Naive thymus-derived CD4-positive, alpha-beta T cell (primary cell): ENCODE results near the gene LBHD2. TPM values are rescaled to one million over a fixed set of nuclear protein-coding genes. Genes with fewer than 3 reads are reported as not detected.

ENCODE experiments used
- ATAC-seq: fragments of 150-1000 bp; cut with Tn5 transposase; 2 replicates; pipeline ENCODE4 v1.10.0; 2021; ENCODE audit warnings: mild to moderate bottlenecking, moderate library complexity
- CTCF ChIA-PET: fragments of 350-600 bp; sonication (Branson Sonifier 250); formaldehyde crosslinking; loops from one replicate; lab custom pipeline; 2021; ENCODE audit warnings: antibody characterized with exemption; lab: Charles Lee
- POLR2A ChIA-PET: fragments of 350-600 bp; sonication (Branson Sonifier 250); formaldehyde crosslinking; loops from one replicate; lab custom pipeline; 2021; ENCODE audit warnings: antibody characterized with exemption, inconsistent platforms; lab: Charles Lee
- DNase-seq, 9 donors: peaks; one replicate each; pipeline versions ENCODE4 v3.0.0 to v3.0.0-alpha.2; 2020 to 2022; ENCODE audit warnings: mixed read lengths in 1 of 9
- H3K27ac ChIP-seq: one replicate; pipeline ENCODE4 v1.7.0; 2013; ENCODE audit warnings: mild to moderate bottlenecking, low read depth, low read length, moderate library complexity
- H3K27me3 ChIP-seq, 2 donors: one replicate each; pipeline ENCODE4 v1.7.0; 2013; ENCODE audit warnings: low read length in 2 of 2, mild to moderate bottlenecking in 2 of 2, moderate library complexity in 2 of 2; ENCODE audit not compliant: control insufficient read depth in 2 of 2, insufficient read depth in 2 of 2
- H3K36me3 ChIP-seq, 3 experiments: 1 replicate in 2 of 3; 2 replicates in 1 of 3; pipeline ENCODE4 v1.7.0; 2013; ENCODE audit warnings: low read length in 3 of 3, mild to moderate bottlenecking in 3 of 3, moderate library complexity in 1 of 3; ENCODE audit not compliant: insufficient read depth in 3 of 3, control insufficient read depth in 2 of 3
- H3K4me1 ChIP-seq, 2 donors: one replicate each; pipeline ENCODE4 v1.7.0; 2013; ENCODE audit warnings: low read length in 2 of 2, mild to moderate bottlenecking in 2 of 2, moderate library complexity in 1 of 2; ENCODE audit not compliant: control insufficient read depth in 2 of 2, insufficient read depth in 2 of 2
- H3K4me3 ChIP-seq: 2 replicates; pipeline ENCODE4 v1.7.0; 2013; ENCODE audit warnings: mild to moderate bottlenecking, low read length
- H3K9me3 ChIP-seq, 3 experiments: 1 replicate in 2 of 3; 2 replicates in 1 of 3; pipeline ENCODE4 v1.7.0; 2013; ENCODE audit warnings: low read length in 3 of 3; ENCODE audit not compliant: control insufficient read depth in 2 of 3
- H3K27ac Mint-ChIP-seq, 9 donors: one replicate each; pipeline ENCODE4 v1.8.0; 2020 to 2022; ENCODE audit warnings: mixed read lengths in 9 of 9, mild to moderate bottlenecking in 8 of 9, moderate library complexity in 5 of 9, inconsistent platforms in 2 of 9
- H3K27me3 Mint-ChIP-seq, 5 donors: one replicate each; pipeline ENCODE4 v1.8.0; 2021 to 2022; ENCODE audit warnings: mixed read lengths in 5 of 5, mild to moderate bottlenecking in 1 of 5
- H3K36me3 Mint-ChIP-seq, 5 donors: one replicate each; pipeline ENCODE4 v1.8.0; 2020 to 2022; ENCODE audit warnings: mixed read lengths in 5 of 5, mild to moderate bottlenecking in 3 of 5, inconsistent platforms in 1 of 5
- H3K4me1 Mint-ChIP-seq, 7 donors: one replicate each; pipeline ENCODE4 v1.8.0; 2020 to 2022; ENCODE audit warnings: mixed read lengths in 7 of 7, mild to moderate bottlenecking in 3 of 7, inconsistent platforms in 1 of 7
- H3K4me3 Mint-ChIP-seq, 10 donors: one replicate each; pipeline ENCODE4 v1.8.0; 2020 to 2022; ENCODE audit warnings: mild to moderate bottlenecking in 10 of 10, mixed read lengths in 10 of 10, moderate library complexity in 6 of 10, inconsistent platforms in 2 of 10
- H3K9me3 Mint-ChIP-seq, 11 donors: one replicate each; pipeline ENCODE4 v1.8.0; 2020 to 2022; ENCODE audit warnings: mixed read lengths in 11 of 11, mild to moderate bottlenecking in 4 of 11, inconsistent platforms in 1 of 11, moderate library complexity in 1 of 11
- intact Hi-C, 2 donors: fragments of 100-400 bp; cut with micrococcal nuclease; formaldehyde crosslinking; loops; one replicate each; pipeline ENCODE4 v1.15.1; 2023
- polyA plus RNA-seq, 2 donors: library from polyadenylated mRNA; unstranded; fragments of 300-500 nt; fragmentation: Illumina TruSeq; gene quantifications; one replicate each; pipeline ENCODE4 v1.2.3, GENCODE V29; 2021
- total RNA-seq, 6 experiments: library from RNA in 5 of 6; stranded (reverse) in 5 of 6; gene quantifications; 1 replicate in 5 of 6; 2 replicates in 1 of 6; pipeline ENCODE4 v1.2.3 and lab custom pipeline; 2021 to 2026

Gene LBHD2
- total and polyA plus RNA-seq, 7 experiments from 2014 or later, result not detected

- no peaks in the 10 kb centered on the region for H3K9me3 Mint-ChIP-seq
- intact Hi-C loops, result loop anchor here in 1 of 2 donors (10.0 kb wide), 1 partner anchor 500 kb away; the partner anchor contains the start of gene RCOR1
- ChIA-PET POLR2A (no interaction called here), CTCF (interaction anchor here (0.6 to 2.2 kb wide), 2 partner anchors 50 to 400 kb away, joined by 4 to 21 read pairs; no protein-coding TSS in a partner anchor)
- Histone ChIP-seq H3K27ac (no peak within 1 kb of the TSS), H3K4me1 (no peaks in the 10 kb centered on the region), H3K4me3 (no peak within 1 kb of the TSS), H3K27me3 (no peaks in the 10 kb centered on the region), H3K9me3 (no peaks in the 10 kb centered on the region), H3K36me3 (no peaks in the 10 kb centered on the region)
- DNase-seq (no peak), ATAC-seq (no peak)
- H3K36me3 Mint-ChIP-seq, result no peaks in the 10 kb centered on the region
- H3K27ac Mint-ChIP-seq, result no peak within 1 kb of the TSS
- peaks cover 0 to 3% (median 0%) of the 10 kb centered on the region in 7 donors for H3K4me1 Mint-ChIP-seq
- H3K4me3 Mint-ChIP-seq, result peak within 1 kb of the TSS in 1 of 10 donors; percentile 7
- H3K27me3 Mint-ChIP-seq, result peaks cover 0 to 6% (median 3%) of the 10 kb centered on the region in 5 donors
Measured at GRCh38 chr14:103094406-103095209, 10.6 kb downstream of the LBHD2 start, which contains the start of gene EXOC3L4. TSS of gene EXOC3L4 (plus strand) at chr14:103094725. CDS start at chr14:103100220, 5,495 bp downstream.

GRCh38 chr14:103095210-103095778, 11.3 kb downstream of the LBHD2 start:
- H3K36me3 Mint-ChIP-seq, result no peaks in the 10 kb centered on the region
- H3K27ac Mint-ChIP-seq, result no peak overlapping the region
- ChIA-PET POLR2A (no interaction called here), CTCF (interaction anchor here (0.6 to 2.2 kb wide), 2 partner anchors 25 to 401 kb away, joined by 6 to 21 read pairs; no protein-coding TSS in a partner anchor)
- no peaks in the 10 kb centered on the region for H3K36me3 ChIP-seq
- H3K27ac ChIP-seq, result no peak overlapping the region
- peak overlapping the region in 1 of 10 donors; percentile 7 for H3K4me3 Mint-ChIP-seq
- DNase-seq, result no peak
- H3K27me3 ChIP-seq, result no peaks in the 10 kb centered on the region
- no peaks in the 10 kb centered on the region for H3K9me3 Mint-ChIP-seq
- no peaks in the 10 kb centered on the region for H3K4me1 ChIP-seq
- intact Hi-C loops, result loop anchor here in 1 of 2 donors (10.0 kb wide), 1 partner anchor 500 kb away; the partner anchor contains the start of gene RCOR1
- no peaks in the 10 kb centered on the region for H3K9me3 ChIP-seq
- H3K4me3 ChIP-seq, result no peak overlapping the region
- H3K4me1 Mint-ChIP-seq, result peaks cover 0 to 3% (median 0%) of the 10 kb centered on the region in 7 donors
- ATAC-seq, result no peak
- peaks cover 0 to 6% (median 5%) of the 10 kb centered on the region in 5 donors for H3K27me3 Mint-ChIP-seq

GRCh38 chr14:103096387-103096786, 12.4 kb downstream of the LBHD2 start:
- Mint-ChIP-seq H3K9me3 (no peaks in the 10 kb centered on the region), H3K27ac (peak overlapping the region in 1 of 9 donors; percentile 4)
- POLR2A ChIA-PET, result no interaction called here

GRCh38 chr14:103097244-103097993, 13.4 kb downstream of the LBHD2 start:
- no peak overlapping the region for H3K4me3 ChIP-seq
- Mint-ChIP-seq H3K4me1 (no peaks in the 10 kb centered on the region), H3K4me3 (no peak overlapping the region), H3K27ac (peak overlapping the region in 1 of 9 donors; percentile 23), H3K9me3 (no peaks in the 10 kb centered on the region), H3K27me3 (peaks cover 11 to 17% (median 13%) of the 10 kb centered on the region in 5 donors), H3K36me3 (no peaks in the 10 kb centered on the region)
- no peak overlapping the region for H3K27ac ChIP-seq
- H3K27me3 ChIP-seq, result no peaks in the 10 kb centered on the region
- no peaks in the 10 kb centered on the region for H3K9me3 ChIP-seq
- intact Hi-C loops, result loop anchor here in 1 of 2 donors (10.0 kb wide), 1 partner anchor 503 kb away; the partner anchor contains the start of gene RCOR1
- H3K36me3 ChIP-seq, result no peaks in the 10 kb centered on the region
- ChIA-PET CTCF (interaction anchor here (0.6 kb wide), 1 partner anchor 21 kb away, joined by 3 read pairs; no protein-coding TSS in a partner anchor), POLR2A (no interaction called here)
- no peak for DNase-seq
- no peaks in the 10 kb centered on the region for H3K4me1 ChIP-seq
- ATAC-seq, result no peak

More at GRCh38 chr14:103096387-103096786, 12.4 kb downstream of the LBHD2 start:
- Histone ChIP-seq H3K4me1 (no peaks in the 10 kb centered on the region), H3K9me3 (no peaks in the 10 kb centered on the region), H3K36me3 (no peaks in the 10 kb centered on the region), H3K4me3 (no peak overlapping the region), H3K27ac (no peak overlapping the region), H3K27me3 (no peaks in the 10 kb centered on the region)
- ATAC-seq, result no peak
- H3K4me1 Mint-ChIP-seq, result peaks cover 0 to 3% (median 0%) of the 10 kb centered on the region in 7 donors
- H3K4me3 Mint-ChIP-seq, result no peak overlapping the region
- no peak for DNase-seq
- peaks cover 5 to 14% (median 10%) of the 10 kb centered on the region in 5 donors for H3K27me3 Mint-ChIP-seq
- intact Hi-C loops, result loop anchor here in 1 of 2 donors (10.0 kb wide), 1 partner anchor 502 kb away; the partner anchor contains the start of gene RCOR1
- H3K36me3 Mint-ChIP-seq, result no peaks in the 10 kb centered on the region
- CTCF ChIA-PET, result interaction anchor here (0.9 to 2.2 kb wide), 3 partner anchors 9 to 402 kb away, joined by 3 to 21 read pairs (median 4); no protein-coding TSS in a partner anchor

- CTCF ChIA-PET, result interaction anchor here (0.6 to 0.9 kb wide), 2 partner anchors 22 kb away, joined by 3 read pairs; no protein-coding TSS in a partner anchor
- no peak overlapping the region for H3K27ac ChIP-seq
- H3K27me3 Mint-ChIP-seq, result peaks cover 11 to 23% (median 16%) of the 10 kb centered on the region in 5 donors
- POLR2A ChIA-PET, result interaction anchor here (0.7 kb wide), 1 partner anchor 168 kb away, joined by 3 read pairs; no protein-coding TSS in a partner anchor
- H3K27me3 ChIP-seq, result no peaks in the 10 kb centered on the region
- no peaks in the 10 kb centered on the region for H3K4me1 ChIP-seq
- no peaks in the 10 kb centered on the region for H3K9me3 Mint-ChIP-seq
- peaks cover 0 to under 1% (median 0%) of the 10 kb centered on the region in 7 donors for H3K4me1 Mint-ChIP-seq
- no peaks in the 10 kb centered on the region for H3K9me3 ChIP-seq
- DNase-seq, result no peak
- intact Hi-C loops, result loop anchor here in 1 of 2 donors (10.0 kb wide), 1 partner anchor 503 kb away; the partner anchor contains the start of gene RCOR1
- H3K36me3 ChIP-seq, result no peaks in the 10 kb centered on the region
- no peak for ATAC-seq
- no peak overlapping the region for H3K4me3 ChIP-seq
- no peak overlapping the region for H3K4me3 Mint-ChIP-seq
- H3K36me3 Mint-ChIP-seq, result no peaks in the 10 kb centered on the region
- H3K27ac Mint-ChIP-seq, result no peak overlapping the region
Measured at GRCh38 chr14:103097994-103098957, 14.3 kb downstream of the LBHD2 start.
